IMR-90 (cell line): ENCODE data around the gene CD68. TPM values are rescaled to one million over a fixed set of nuclear protein-coding genes. Genes with fewer than 3 reads are reported as not detected.
"Not testable (repeated sequence)": the region's sequence is repeated elsewhere in the genome, so short reads cannot be mapped to it uniquely, and the experiment has no call there.

ENCODE experiments used
- ATAC-seq: fragments of 200-7000 bp; cut with Tn5 transposase; 2 replicates; pipeline ENCODE4 v1.9.1; 2020; ENCODE audit warnings: low read depth, mild to moderate bottlenecking, moderate library complexity
- BruUV-seq: library from RNA; stranded (reverse); fragments of 400-500 nt; replicated peaks from 2 replicates; lab custom pipeline; 2021; lab: Mats Ljungman, UMichigan
- CTCF ChIA-PET: fragments of 300-600 bp; formaldehyde crosslinking; extraction: SDS; loops from one replicate; lab custom pipeline; 2021; ENCODE audit warnings: antibody characterized with exemption; lab: Yijun Ruan, JAX
- POLR2A ChIA-PET: fragments of 300-600 bp; sonication (Branson Sonifier 250); formaldehyde crosslinking; loops from one replicate; lab custom pipeline; 2022; ENCODE audit warnings: antibody characterized with exemption; ENCODE audit not compliant: unreplicated experiment; lab: Charles Lee
- DNase-seq: peaks from one replicate; pipeline ENCODE4 v3.0.0; 2013
- H2AFZ ChIP-seq: replicated peaks from 2 replicates; pipeline ENCODE3; 2013; ENCODE audit warnings: low read length, mild to moderate bottlenecking; ENCODE audit not compliant: poor library complexity
- H2AK5ac ChIP-seq: 2 replicates; pipeline ENCODE4 v1.6.1; 2013; ENCODE audit warnings: low read depth, low read length, inconsistent platforms
- H2AK9ac ChIP-seq: replicated peaks from 2 replicates; pipeline ENCODE3; 2013; ENCODE audit warnings: mild to moderate bottlenecking, low read depth, low read length, moderate library complexity; ENCODE audit not compliant: poor library complexity
- H2BK120ac ChIP-seq: 2 replicates; pipeline ENCODE4 v1.6.1; 2013; ENCODE audit warnings: low read depth, low read length, inconsistent platforms
- H2BK15ac ChIP-seq: 3 replicates; pipeline ENCODE4 v1.6.1; 2013; ENCODE audit warnings: low read depth, low read length, inconsistent platforms
- H2BK20ac ChIP-seq: 2 replicates; pipeline ENCODE4 v1.6.1; 2013; ENCODE audit warnings: low read depth, mild to moderate bottlenecking, inconsistent platforms, low read length, moderate library complexity
- H2BK5ac ChIP-seq: 2 replicates; pipeline ENCODE4 v1.6.1; 2013; ENCODE audit warnings: mild to moderate bottlenecking, low read depth, low read length, inconsistent platforms; ENCODE audit not compliant: poor library complexity, severe bottlenecking
- H3K14ac ChIP-seq: replicated peaks from 2 replicates; pipeline ENCODE4 v1.6.1; 2013; ENCODE audit warnings: low read depth, low read length, inconsistent platforms
- H3K18ac ChIP-seq: 2 replicates; pipeline ENCODE4 v1.6.1; 2013; ENCODE audit warnings: low read depth, low read length, control low read depth
- H3K23ac ChIP-seq: 2 replicates; pipeline ENCODE4 v1.6.1; 2013; ENCODE audit warnings: low read depth, low read length, inconsistent platforms
- H3K27ac ChIP-seq: 2 replicates; pipeline ENCODE4 v1.5.1; 2013; ENCODE audit warnings: mild to moderate bottlenecking, control low read depth, low read length; ENCODE audit not compliant: insufficient read depth
- H3K27me3 ChIP-seq: 2 replicates; pipeline ENCODE4 v1.6.1; 2013; ENCODE audit warnings: low read length; ENCODE audit not compliant: control insufficient read depth, insufficient read depth
- H3K36me3 ChIP-seq: 2 replicates; pipeline ENCODE4 v1.6.1; 2013; ENCODE audit warnings: low read length, mixed read lengths; ENCODE audit not compliant: control insufficient read depth, insufficient read depth
- H3K4ac ChIP-seq: 2 replicates; pipeline ENCODE4 v1.6.1; 2013; ENCODE audit warnings: low read depth, low read length, inconsistent platforms
- H3K4me1 ChIP-seq: 2 replicates; pipeline ENCODE4 v1.6.1; 2013; ENCODE audit warnings: low read length, mixed read lengths; ENCODE audit not compliant: control insufficient read depth, insufficient read depth
- H3K4me2 ChIP-seq: 2 replicates; pipeline ENCODE4 v1.6.1; 2013; ENCODE audit warnings: low read depth, mild to moderate bottlenecking, control low read depth, low read length, moderate library complexity
- H3K4me3 ChIP-seq: 2 replicates; pipeline ENCODE4 v1.5.1; 2013; ENCODE audit warnings: low read depth, mild to moderate bottlenecking, control low read depth, low read length, moderate library complexity; ENCODE audit not compliant: insufficient read depth
- H3K56ac ChIP-seq: 2 replicates; pipeline ENCODE4 v1.6.1; 2013; ENCODE audit warnings: low read length, inconsistent platforms; ENCODE audit not compliant: insufficient read depth; ENCODE audit errors: extremely low read depth
- H3K79me1 ChIP-seq, 2 experiments: 2 replicates each; pipeline ENCODE4 v1.6.1; 2013; ENCODE audit warnings: low read length in 2 of 2, inconsistent platforms in 1 of 2, low read depth in 1 of 2
- H3K9ac ChIP-seq: 2 replicates; pipeline ENCODE4 v1.6.1; 2013; ENCODE audit warnings: low read depth, low read length, control low read depth
- H3K9me1 ChIP-seq: 2 replicates; pipeline ENCODE4 v1.6.1; 2013; ENCODE audit warnings: low read length, inconsistent platforms; ENCODE audit not compliant: insufficient read depth
- H3K9me3 ChIP-seq: 2 replicates; pipeline ENCODE4 v1.6.1; 2013; ENCODE audit warnings: low read length; ENCODE audit not compliant: control insufficient read depth, insufficient read depth
- H4K20me1 ChIP-seq: 2 replicates; pipeline ENCODE4 v1.6.1; 2013; ENCODE audit warnings: low read length, inconsistent platforms; ENCODE audit not compliant: insufficient read depth
- H4K5ac ChIP-seq: 2 replicates; pipeline ENCODE4 v1.6.1; 2013; ENCODE audit warnings: mild to moderate bottlenecking, low read depth, low read length, control low read depth
- H4K8ac ChIP-seq, 2 experiments: 2 replicates each; pipeline ENCODE4 v1.6.1; 2013; ENCODE audit warnings: low read depth in 2 of 2, low read length in 2 of 2, control low read depth in 1 of 2, inconsistent platforms in 1 of 2
- H4K91ac ChIP-seq: 2 replicates; pipeline ENCODE4 v1.6.1; 2013; ENCODE audit warnings: low read depth, low read length, inconsistent platforms; ENCODE audit not compliant: insufficient read depth
- FOS ChIP-seq: fragments of 150-350 bp; IDR thresholded peaks from 2 replicates; pipeline ENCODE4 v1.6.1; 2016; ENCODE audit warnings: low read depth, low read length
- MAZ ChIP-seq: IDR thresholded peaks from 2 replicates; pipeline ENCODE4 v1.6.1; 2012; ENCODE audit warnings: low read depth, mild to moderate bottlenecking, low read length, improper control_type of control experiment, moderate library complexity, borderline replicate concordance
- POLR2A ChIP-seq: IDR thresholded peaks from 2 replicates; pipeline ENCODE4 v1.6.1; 2012; ENCODE audit warnings: mild to moderate bottlenecking, low read depth, low read length
- RCOR1 ChIP-seq: IDR thresholded peaks from 2 replicates; pipeline ENCODE4 v1.6.1; 2012; ENCODE audit warnings: mild to moderate bottlenecking, low read length, improper control_type of control experiment; ENCODE audit not compliant: insufficient replicate concordance
- WGBS, 2 experiments: methylation state at CpG; one replicate each; pipeline versions ENCODE4 v1.1.5 to v1.1.7; 2013; ENCODE audit warnings: missing lambda C conversion rate in 2 of 2; ENCODE audit not compliant: insufficient read length in 1 of 2; ENCODE audit errors: extremely low coverage in 2 of 2; 5-methylcytosine and 5-hydroxymethylcytosine counted together
- dilution Hi-C: fragments of 300-500 bp; cut with HindIII; formaldehyde crosslinking; loops from one replicate; pipeline ENCODE4 v1.14.3; 2018; ENCODE audit warnings: low sequenced_read_pairs; ENCODE audit not compliant: unreplicated experiment
- in situ Hi-C: fragments of 300-500 bp; cut with MboI; formaldehyde crosslinking; loops from 3 replicates; pipeline ENCODE4 v1.14.3; 2019; ENCODE audit warnings: low sequenced_read_pairs, inconsistent platforms, mixed read lengths
- intact Hi-C: fragments of 100-400 bp; cut with micrococcal nuclease; formaldehyde crosslinking; loops from 2 replicates; pipeline ENCODE4 v1.10.0; 2022
- polyA plus RNA-seq, 3 experiments: library from polyadenylated mRNA; depleted of rRNA; stranded (reverse); fragments of >200 nt; gene quantifications; 2 replicates each; pipeline ENCODE4 v1.2.3, GENCODE V29; 2012; ENCODE audit warnings: low replicate concordance in 1 of 3
- total RNA-seq: library from RNA; depleted of rRNA; stranded (reverse); fragments of >200 nt; gene quantifications from 2 replicates; pipeline ENCODE4 v1.2.3, GENCODE V29; 2012

The CD68 gene
- total and polyA plus RNA-seq, 2 of the 4 experiments (the other 2 are of a cell fraction): 16.0 to 43.1 TPM

- Histone ChIP-seq H3K27ac (no peak overlapping the region), H3K23ac (no peak overlapping the region), H2AK9ac (no peak overlapping the region), H3K4me3 (no peak overlapping the region), H4K8ac (no peak overlapping the region), H3K27me3 (no peaks in the 10 kb centered on the region), H2BK5ac (no peak overlapping the region), H4K20me1 (peaks cover 1% of the 10 kb centered on the region; the same call in 1 of the 2 replicates), H3K9ac (no peak overlapping the region), H3K79me1 (peaks cover 11 to 39% of the 10 kb centered on the region in 2 experiments), H3K56ac (no peak overlapping the region), H3K14ac (no peak overlapping the region), H3K4me1 (peaks cover 16% of the 10 kb centered on the region), H4K5ac (no peak overlapping the region), H3K9me1 (no peaks in the 10 kb centered on the region), H4K91ac (no peak overlapping the region), H3K4me2 (no peak overlapping the region), H3K4ac (no peak overlapping the region), H2BK15ac (no peak overlapping the region), H2BK120ac (no peak overlapping the region), H2AFZ (no peak overlapping the region), H2BK20ac (no peak overlapping the region), H2AK5ac (no peak overlapping the region), H3K18ac (no peak overlapping the region), H3K9me3 (no peaks in the 10 kb centered on the region), H3K36me3 (peaks cover 62% of the 10 kb centered on the region)
- ATAC-seq (no peak), DNase-seq (no peak)
- no peak for TF ChIP-seq FOS
- TF ChIP-seq RCOR1: no peak
- TF ChIP-seq POLR2A: no peak
- TF ChIP-seq MAZ: no peak
- ChIA-PET POLR2A (no interaction called here), CTCF (no interaction called here)
- in situ Hi-C loops (no loop called here), dilution Hi-C loops (no loop called here), intact Hi-C loops (no loop called here)
- WGBS, 2 experiments: no CpG with 5 or more reads among the region's 12 CpGs
- no TSS peak for BruUV-seq
These were observed 13.9 kb downstream of the CD68 start for GRCh38 chr17:7593296-7593695.

- H3K36me3 ChIP-seq: peaks cover 71% of the 10 kb centered on the region
- H3K18ac ChIP-seq, H3K4me1 ChIP-seq, H2BK5ac ChIP-seq, H2AFZ ChIP-seq, H2AK5ac ChIP-seq, POLR2A ChIA-PET, H2AK9ac ChIP-seq, H2BK120ac ChIP-seq, BruUV-seq, H3K4ac ChIP-seq, H3K14ac ChIP-seq, H3K23ac ChIP-seq, H3K27me3 ChIP-seq, H3K4me2 ChIP-seq, H2BK20ac ChIP-seq, H3K27ac ChIP-seq, in situ Hi-C loops, H3K56ac ChIP-seq, ATAC-seq, H4K20me1 ChIP-seq, H2BK15ac ChIP-seq, dilution Hi-C loops, H4K5ac ChIP-seq, H4K8ac ChIP-seq, H3K9me3 ChIP-seq, CTCF ChIA-PET, H4K91ac ChIP-seq, H3K9me1 ChIP-seq, H3K9ac ChIP-seq, intact Hi-C loops, DNase-seq, H3K4me3 ChIP-seq: not testable (repeated sequence)
- 100% methylated on average over 2 of the region's 5 CpGs; no CpG with 5 or more reads in 1 of the 2 experiments for WGBS, 2 experiments
- H3K79me1 ChIP-seq: peaks cover 7 to 10% of the 10 kb centered on the region in 2 experiments; a peak in 2 of 4 replicates
These were observed 18.1 kb downstream of the CD68 start for GRCh38 chr17:7597561-7597960.
